Measurements from ENCODE around the gene TSKS.

TSKS gene

GRCh38 chr19:49716154-49716553 is 47.0 kb downstream of the TSKS start:
- no peak for DNase-seq (ENCODE audit: low spot score)

GRCh38 chr19:49713236-49713845 is 49.8 kb downstream of the TSKS start:
- no peak for DNase-seq (ENCODE audit: low spot score)

- no peak for DNase-seq (ENCODE audit: low spot score)
These were observed 50.7 kb downstream of the TSKS start for GRCh38 chr19:49712397-49712859.

- no peak for DNase-seq (ENCODE audit: low spot score)
These were observed 52.6 kb downstream of the TSKS start for GRCh38 chr19:49710372-49710951.

- no peak for DNase-seq (ENCODE audit: low spot score)
These were observed 57.2 kb downstream of the TSKS start for GRCh38 chr19:49705919-49706318.

GRCh38 chr19:49704888-49705642 is 58.0 kb downstream of the TSKS start:
- DNase-seq (ENCODE audit: low spot score), result no peak

- no peak for DNase-seq (ENCODE audit: low spot score)
These were observed 61.8 kb downstream of the TSKS start for GRCh38 chr19:49701271-49701786.

GRCh38 chr19:49700563-49700962 is 62.5 kb downstream of the TSKS start:
- no peak for DNase-seq (ENCODE audit: low spot score)

- DNase-seq (ENCODE audit: low spot score), result no peak
These were observed 63.7 kb downstream of the TSKS start for GRCh38 chr19:49699364-49699763.

GRCh38 chr19:49696865-49697264 is 66.2 kb downstream of the TSKS start:
- DNase-seq (ENCODE audit: low spot score), result no peak

GRCh38 chr19:49696115-49696514 is 67.0 kb downstream of the TSKS start:
- no peak for DNase-seq (ENCODE audit: low spot score)

GRCh38 chr19:49692147-49692506 is 71.0 kb downstream of the TSKS start:
- no peak for DNase-seq (ENCODE audit: low spot score)

GRCh38 chr19:49691243-49692146 is 71.6 kb downstream of the TSKS start:
- DNase-seq (ENCODE audit: low spot score), result no peak

GRCh38 chr19:49690656-49691242 is 72.4 kb downstream of the TSKS start, which contains the start of gene CPT1C:
Gene CPT1C, plus strand, starts transcription at chr19:49691116. Its CDS starts 1,137 bp downstream, at chr19:49692253.
- peak; percentile 52 for DNase-seq (ENCODE audit: low spot score)

- DNase-seq (ENCODE audit: low spot score), result no peak
These were observed 72.9 kb downstream of the TSKS start for GRCh38 chr19:49690079-49690655.

Measured in CD4-positive, alpha-beta T cell treated with Interleukin-15 for 4 hours (primary cell).